Hepatic stellate cell (primary cell): ENCODE measurements around the gene TBXAS1.
"Not testable (repeated sequence)": the region's sequence is repeated elsewhere in the genome, so short reads cannot be mapped to it uniquely, and the experiment has no call there.

Source experiments
- DNase-seq: peaks from one replicate; pipeline ENCODE4 v3.0.0; 2011; ENCODE audit warnings: low spot score

The TBXAS1 gene

DNA sequence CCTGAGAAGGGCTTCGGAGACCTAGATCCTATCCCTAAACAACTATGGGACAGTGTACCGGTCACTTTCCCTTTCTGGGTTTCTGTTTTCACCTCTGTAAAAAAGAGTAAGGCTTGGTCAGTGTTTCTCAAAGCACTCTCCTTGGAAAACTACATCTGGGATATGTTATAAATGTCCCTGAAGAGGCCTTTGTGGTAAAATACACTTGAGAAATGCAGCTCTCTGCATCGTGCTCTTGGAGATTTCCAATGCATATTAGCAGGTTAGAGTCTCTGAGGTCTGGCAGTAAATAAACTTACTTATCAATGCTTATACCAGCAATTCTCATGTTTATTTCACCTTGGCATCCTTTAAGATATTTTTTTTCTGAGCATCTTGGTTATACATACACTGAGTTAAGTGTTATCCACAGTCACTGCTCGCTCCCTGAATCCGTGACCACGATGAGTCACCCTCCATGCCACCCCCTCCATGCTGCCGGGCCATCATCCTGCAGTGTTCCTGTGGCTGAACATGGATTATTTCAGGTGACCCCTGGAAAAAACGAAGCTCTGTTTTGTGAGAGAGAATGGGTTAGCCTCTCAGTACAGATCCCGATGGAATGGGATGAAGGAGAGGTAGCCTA, 3.3 kb upstream of the TBXAS1 start:
- peak; percentile 64 for DNase-seq

DNA sequence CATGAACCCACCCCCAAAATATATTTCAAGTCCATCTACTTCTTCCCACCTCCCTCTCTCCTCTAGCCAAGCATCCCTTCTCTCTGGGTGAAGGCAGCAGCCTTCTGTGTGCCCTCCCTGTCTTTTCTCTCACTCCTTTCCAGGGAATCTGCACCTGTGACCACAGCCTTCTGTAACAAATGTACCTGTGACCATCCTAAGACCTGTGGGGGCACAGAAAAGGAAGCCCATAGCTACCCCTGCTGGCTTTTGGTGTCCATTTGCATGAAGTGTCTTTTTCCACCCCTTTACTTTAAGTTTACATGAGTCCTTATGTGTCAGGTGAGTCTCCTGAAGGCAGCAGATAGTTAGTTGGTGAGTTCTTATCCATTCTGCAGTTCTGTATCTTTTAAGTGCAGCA, 2.0 kb upstream of the TBXAS1 start:
- no peak for DNase-seq

DNA sequence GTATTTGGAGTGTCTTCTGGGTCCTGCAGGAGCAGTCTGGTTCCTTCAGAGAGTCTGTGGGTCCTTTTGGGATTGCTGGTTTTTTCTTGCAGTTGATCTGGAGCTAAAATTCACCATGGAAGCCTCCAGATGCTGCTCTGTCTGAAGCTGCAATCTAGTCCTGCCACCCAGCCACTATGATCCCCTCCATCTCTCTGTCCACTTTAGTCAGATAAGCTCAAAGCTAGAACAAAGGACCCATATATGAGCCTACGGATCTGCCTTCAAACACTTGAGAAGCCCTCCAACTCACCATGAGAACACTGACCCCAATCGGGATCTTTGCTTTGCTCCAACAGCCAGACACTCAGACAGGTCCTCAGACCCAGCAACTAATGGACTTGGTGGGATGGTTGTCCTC, 618 bp upstream of the TBXAS1 start:
- no peak for DNase-seq

DNA sequence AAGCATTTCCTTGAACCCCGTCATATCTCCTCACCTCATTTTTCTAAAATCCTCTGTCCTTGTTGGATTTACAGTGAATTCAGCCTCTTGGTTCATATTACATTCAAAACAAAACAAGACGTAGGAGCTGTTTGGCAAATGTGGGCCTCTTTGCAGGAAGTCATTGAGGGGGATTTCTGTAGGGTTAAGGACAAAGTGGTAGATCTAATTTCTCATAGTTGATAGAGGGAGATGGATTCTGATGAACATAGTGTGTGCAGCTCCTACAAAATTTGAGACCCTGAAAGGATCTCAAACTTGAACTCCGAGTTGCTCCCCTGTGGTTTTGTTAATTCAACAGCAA, 682 bp downstream of the TBXAS1 start:
- DNase-seq: no peak

DNA sequence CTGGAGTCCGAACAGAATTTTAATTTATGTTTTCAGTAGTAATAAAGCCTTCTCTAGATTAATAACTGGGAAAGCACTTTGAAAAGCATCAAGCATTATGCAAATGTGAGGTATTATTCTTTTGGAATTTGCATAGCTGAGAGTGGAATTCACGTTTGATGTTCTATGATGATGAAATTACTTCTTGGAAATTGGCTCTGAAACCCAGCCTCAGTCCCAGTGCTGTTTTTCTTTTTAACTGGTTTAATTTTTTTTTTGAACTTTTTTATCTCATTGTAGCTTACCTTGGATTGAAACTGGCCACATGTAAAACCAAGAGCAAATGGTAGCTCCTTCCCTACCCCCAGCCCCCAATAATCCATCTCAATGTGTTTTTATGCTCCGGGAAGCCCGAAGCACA, 1.2 kb downstream of the TBXAS1 start:
- DNase-seq: no peak

DNA sequence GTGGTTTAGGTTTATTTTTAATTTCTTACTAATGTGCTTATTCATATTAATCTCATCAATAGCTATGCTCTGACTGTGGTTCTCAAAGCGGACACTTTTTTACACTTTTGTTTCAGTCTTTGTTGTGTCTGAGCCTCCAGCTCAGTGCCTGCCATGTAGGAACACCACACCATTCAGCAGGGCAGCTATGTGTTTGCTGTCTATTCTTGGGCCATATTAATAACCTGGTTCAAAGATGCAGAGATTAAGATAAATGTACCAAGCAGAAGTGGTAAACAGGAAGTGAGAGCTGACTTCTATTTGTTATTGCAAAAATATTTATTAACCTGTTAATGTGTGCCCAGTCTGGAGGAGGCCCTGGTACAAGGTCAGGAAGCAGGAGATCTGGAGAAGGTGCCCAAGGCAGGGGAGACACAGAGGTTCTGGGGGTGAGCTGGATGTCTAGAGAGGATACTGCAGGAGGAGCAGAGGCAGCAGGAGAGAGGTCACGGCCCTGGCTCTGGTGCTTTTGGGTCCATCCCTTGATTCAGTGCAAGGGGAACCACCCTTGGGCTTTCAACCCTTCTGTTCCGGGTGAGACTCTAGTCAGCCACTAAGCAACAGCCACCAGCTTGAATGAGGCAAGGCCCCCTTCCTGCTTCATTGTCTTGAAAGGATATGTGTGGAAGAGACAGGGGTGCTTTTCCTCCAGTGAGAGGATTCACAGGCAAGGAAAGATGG, 1.9 kb downstream of the TBXAS1 start:
- DNase-seq: no peak

DNA sequence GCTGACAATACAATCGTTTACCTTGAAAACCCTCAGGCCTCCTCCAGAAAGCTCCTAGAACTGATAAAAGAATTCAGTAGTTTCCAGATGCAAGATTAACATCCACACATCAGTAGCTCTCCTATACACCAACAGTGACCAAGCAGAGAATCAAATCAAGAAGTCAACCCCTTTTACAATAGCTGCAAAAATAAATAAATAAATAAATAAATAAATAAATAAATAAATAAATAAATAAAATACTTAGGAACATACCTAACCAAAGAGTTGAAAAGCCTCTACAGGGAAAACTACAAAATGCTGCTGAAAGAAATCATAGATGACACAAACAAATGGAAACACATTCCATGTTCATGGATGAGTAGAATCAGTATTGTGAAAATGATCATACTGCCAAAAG, 6.8 kb downstream of the TBXAS1 start:
- DNase-seq: not testable (repeated sequence)

DNA sequence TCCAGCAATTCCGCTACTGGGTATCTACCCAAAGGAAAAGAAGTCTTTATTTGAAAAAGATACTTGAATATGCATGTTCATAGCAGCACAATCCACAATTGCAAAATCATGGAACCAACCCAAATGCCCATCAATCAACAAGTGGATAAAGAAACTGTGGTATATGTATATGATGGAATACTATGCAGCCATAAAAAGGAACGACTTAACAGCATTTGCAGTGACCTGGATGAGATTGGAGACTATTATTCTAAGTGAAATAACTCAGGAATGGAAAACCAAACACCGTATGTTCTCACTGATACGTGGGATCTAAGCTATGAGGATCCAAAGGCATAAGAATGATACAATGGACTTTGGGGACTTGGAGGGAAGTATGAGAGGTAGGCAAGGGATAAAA, 8.2 kb downstream of the TBXAS1 start:
- DNase-seq: not testable (repeated sequence)

DNA sequence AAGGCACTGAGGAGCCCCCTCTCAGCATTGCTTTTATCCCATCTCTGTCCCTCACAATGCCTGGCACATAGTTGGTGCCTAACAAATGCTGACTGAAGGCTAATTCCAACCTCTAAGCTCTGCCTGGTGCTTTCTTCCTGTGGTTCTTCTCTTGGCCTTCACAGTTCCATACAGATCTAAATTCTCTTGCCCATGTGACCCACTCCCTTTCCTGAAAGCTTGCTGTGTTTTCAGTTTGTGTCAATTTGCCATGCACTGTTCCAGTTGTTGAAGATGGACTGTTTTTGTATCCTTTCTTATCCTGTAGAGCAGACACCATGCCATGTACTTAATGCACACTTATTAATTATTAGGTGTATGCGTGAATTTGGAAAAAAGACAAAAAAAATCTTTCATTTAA, 9.2 kb downstream of the TBXAS1 start:
- DNase-seq: no peak

DNA sequence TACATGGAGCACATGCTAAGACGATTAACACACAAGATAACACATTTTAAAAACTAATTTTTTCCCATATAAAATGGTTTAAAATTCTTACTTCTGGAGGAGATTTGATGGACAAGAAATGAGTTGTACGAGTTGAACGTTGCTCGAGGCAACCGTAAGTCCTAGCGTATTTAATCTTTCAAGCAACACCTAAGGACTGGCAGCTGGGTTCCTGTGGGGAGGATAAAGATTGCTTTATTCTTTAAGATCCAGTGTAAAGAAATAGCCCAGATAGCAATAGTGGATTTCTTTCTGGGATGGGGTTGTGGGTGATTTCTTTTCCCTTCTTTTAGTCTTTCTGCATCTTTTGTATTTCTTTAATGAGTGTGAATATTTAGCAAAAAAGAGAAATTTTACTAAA, 9.8 kb downstream of the TBXAS1 start:
- DNase-seq: no peak

DNA sequence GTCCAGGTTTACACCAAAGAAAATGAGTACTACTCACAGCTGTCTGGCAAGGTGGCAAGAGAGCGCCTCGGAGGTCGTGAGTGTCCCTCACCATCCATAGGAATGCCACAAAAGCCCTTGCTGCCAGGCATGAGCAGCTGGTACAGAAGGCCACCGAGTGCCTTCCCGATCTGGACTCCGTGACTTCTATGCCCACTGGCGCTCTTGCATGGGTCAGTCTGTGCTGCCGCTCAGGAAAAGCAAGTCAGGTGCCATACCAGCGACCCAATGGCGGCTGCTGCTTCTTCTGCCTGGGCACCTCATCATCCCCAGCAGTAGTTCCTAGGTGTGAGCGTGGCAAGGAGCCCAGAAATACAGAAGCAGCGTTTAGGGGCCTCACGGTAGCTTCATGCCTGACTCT, 11.7 kb downstream of the TBXAS1 start:
- no peak for DNase-seq

DNA sequence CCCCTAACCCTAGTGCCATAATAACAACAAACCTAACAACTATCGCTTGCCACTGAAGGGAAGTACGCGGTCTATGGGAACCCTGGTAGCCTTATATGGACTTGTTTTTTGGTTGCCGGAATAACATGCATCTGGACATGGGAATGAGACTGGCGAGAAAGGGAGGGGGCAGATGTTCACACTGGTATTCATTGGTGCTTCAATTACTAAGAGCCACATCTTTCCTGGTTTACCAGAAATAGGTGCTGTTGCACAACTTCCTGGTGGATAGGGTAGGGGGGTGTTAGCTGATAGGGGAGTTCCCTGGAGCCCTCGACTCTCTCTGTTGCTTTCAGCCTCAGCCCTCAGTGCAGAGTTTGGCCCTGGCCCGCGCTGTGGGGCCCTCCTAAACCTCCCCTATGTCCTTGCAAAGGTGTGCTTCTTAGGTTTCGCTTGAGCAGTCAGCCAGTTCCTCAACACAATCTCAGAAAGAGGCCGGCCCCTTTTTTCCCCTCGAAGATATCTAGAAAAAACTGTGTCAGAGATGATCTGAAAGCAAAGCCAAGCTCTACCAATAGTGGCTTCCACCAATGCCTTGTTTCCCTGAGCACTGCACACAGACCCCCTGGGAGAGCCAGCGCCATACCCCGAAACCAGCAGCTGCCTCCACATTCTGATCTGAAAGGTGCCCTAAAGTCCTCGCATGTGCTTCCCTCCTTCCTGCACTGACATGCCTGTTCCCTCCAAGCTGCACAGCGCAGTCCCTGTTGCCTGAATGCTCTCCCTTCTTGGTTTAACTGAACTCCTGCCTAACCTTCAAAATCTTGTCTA, 13.5 kb downstream of the TBXAS1 start:
- DNase-seq: no peak

DNA sequence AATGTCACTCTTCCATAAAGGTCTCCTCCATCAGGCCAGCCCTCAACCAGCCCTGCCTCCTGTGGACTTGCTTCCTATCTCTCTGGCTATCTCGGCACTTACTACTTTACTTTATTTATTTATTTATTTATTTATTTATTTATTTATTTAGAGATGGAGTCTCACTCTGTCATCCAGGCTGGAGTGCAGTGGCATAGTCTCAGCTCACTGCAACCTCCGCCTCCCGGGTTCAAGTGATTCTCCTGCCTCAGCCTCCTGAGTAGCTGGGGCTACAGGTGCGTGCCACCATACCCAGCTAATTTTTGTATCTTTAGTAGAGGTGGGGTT, 14.1 kb downstream of the TBXAS1 start:
- DNase-seq: not testable (repeated sequence)

DNA sequence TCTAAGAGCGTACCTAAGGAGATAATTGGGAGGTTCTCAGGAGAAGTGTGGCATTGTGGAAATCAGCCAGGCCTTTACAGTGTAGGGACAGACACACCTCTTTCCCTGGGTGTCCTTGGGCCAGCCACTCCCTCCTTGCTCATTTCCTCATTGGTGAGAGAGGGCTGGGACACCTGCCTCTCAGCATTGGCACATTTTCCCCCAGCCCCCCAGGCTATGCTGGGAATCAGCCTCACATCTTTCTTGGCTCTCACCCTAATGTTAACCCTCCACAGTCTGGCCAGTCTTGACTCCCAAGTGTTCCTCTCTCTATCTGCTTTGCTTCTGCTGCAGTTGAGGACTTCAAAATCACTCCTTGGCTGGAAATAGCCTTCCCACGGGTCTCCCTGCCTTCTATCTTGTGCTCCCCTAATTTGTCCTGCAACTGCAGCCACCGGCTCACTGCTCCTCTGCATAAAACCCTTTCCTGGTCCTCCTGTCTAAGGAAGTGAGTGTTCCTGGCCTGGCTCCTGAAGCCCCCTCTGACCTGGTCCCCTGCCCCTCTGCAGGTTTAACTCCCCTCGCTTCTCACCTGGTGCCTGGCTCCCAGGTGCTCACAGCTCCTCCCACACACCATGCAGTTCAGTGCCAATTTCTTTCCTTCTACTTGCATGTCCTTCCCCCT, 15.8 kb downstream of the TBXAS1 start:
- DNase-seq: no peak

DNA sequence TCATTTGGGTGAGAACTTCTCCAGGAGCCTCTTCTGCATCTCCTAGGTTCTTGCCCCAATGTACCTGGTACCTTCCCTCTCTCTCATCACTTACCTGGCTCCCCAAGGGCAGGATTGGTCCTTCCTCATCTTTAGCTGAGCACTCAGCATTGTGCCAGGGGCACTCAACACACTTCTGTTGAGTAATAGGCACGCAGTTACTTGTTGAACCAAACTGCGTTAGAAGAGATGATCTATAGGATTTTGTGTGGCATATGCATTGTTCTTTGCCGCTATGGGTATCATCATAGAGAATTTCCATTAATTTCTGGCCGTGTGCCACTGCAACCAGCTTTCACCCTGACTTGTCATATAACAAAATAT, 16.4 kb downstream of the TBXAS1 start:
- DNase-seq: no peak

DNA sequence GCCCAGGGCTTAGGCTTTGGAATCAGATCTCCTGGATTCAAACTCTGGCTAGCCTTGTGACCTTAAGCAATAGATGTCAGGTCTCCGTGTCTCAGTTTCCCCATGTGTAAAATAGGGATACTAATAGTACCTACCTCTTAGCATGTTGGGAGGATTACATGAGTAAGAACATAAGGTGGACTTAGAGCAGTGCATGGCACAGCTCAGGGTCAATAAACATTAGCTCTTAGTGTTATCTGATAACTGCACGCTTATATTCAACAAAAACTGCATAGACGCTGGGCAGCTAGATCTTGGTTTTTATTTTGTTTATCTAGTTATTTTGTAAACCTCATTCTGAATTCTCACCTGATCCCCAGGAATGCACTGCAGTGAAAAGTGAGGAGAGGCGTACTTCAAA, 17.2 kb downstream of the TBXAS1 start:
- no peak for DNase-seq

DNA sequence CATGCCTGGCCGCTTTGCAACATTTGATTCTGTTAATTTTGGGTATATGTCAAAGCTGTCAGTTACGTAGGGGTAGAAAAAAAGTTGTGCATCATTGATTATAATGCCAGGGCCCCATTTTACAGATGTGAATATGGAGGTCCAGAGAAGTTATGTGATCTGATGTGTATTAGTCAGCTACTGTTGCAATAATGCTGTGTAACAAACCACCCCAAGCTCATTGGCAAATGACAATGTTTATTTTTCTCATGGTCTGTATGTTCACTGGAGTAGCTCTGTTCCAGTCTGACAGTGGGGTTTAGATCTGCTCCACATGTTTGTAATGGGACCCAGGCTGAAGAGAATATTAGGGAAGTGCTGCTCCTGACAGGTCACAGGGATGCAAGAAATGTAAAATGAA, 19.2 kb downstream of the TBXAS1 start:
- DNase-seq: no peak

DNA sequence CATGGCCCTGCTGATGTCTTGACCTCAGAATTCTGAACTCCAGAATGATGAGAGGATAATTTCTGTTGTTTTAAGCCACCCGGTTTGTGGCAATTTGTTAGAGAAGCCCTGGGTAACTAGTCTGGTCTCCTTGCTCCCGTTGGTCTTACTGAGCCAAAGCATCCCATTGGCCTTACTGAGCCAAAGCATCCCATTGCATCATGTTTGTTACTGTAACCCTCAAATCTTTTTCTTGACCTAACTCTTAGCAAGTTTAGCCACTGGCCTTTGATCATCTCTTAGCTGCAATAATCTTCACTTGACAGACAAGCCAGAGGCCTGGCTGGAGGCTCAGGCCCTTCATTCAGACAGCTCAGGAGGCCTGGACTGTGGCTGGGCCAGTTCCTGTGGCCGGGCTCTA, 21.8 kb downstream of the TBXAS1 start:
- no peak for DNase-seq

DNA sequence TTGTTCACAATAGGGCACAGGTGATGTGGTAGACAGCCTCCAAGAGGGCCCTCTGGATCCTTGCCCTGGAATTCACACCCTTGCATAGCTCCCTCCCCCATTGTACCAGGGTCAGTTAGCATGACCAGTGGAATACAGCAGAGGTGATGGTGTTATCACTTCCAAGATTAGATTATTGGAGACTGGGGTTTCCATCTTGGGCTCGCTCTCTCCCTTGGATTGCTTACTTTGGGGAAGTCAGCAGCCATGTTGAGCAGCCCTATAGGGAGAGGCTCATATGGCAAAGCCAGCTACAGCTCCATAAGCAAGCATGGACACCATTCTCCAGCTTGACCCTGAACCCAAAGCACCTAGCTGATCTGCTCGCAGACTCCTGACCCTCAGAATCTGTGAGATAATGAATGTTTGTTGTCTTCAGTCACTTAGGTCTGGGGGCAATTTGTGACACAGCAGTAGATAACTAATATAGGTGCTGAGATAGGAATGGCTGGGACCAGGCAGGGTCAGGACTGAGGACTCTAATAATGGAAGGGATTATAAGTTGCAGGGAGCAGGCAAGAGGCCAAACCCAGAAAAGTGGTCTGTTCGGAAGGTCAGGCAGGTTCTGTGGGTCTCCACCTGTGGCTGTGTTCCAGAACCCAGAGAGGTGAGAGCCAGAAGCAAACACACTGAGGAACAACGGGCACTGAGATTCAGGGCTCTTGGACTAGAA, 22.9 kb downstream of the TBXAS1 start:
- no peak for DNase-seq

DNA sequence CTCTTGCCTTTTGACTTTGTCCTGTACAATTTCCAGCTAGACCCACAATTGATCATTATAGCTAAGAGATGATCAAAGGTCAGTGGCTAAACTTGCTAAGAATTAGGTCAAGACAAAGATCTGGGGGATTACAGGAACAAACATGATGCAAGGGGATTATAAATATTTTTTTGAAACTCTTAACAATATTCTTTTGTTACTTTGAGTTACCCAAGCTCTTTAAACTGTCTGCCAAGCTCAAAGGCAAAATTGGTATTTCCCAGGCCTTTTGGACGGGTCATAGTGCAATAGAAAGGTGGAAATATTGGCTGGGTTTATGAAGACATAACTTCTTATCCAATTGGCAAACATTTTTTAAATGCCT, 23.4 kb downstream of the TBXAS1 start:
- no peak for DNase-seq

DNA sequence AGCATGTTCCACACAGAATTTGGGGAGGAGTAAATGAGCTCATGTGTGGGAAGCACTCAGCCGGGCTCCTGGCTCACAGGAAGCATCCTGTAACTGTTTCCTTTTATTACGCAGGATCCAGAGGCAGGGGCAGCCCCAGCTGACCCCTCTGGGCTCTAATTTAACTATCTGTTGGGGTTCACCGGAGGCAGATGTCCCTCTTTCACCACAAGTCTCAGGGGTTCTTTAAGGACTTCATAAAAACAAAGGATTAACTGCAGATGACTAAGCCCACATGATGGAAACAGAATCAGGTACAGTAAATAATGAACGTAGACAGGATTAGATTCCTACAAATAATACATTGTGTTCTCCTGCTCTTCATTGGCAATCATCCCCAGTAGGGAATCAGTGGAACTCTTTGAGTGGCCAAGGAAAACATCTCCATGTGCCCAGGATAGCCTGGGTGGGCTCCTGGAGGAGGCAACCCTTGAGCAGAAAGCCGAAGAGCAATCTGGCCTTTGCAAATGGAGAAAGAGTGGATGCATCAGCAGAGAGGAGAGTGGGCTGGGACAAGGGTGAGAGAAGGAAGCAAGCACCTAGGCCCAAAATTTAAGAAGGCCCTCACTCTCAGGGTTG, 24.6 kb downstream of the TBXAS1 start:
- DNase-seq: no peak

DNA sequence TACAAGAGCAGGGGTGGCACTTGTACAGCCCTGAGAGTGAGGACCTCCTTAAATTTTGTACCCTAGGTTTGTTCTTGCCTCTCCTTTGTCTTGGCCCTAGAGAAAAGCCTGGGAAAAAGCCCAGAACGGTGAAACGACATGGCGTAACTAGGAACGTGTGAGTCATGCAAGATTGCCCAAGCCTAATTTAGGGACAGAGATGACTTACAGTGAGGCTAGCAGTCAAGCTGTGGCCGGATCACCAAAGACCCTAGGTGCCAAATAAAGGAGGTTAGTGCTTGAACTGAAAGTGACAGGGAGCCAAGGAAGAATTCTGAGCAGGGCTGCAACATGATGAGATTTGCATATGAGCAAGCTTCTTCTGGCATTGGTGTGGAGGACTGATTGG, 25.1 kb downstream of the TBXAS1 start:
- DNase-seq: no peak
